B cell (primary cell): Measurements from ENCODE around the gene TMC3. TPM values are rescaled to one million over a fixed set of nuclear protein-coding genes. Genes with fewer than 3 reads are reported as not detected.

Experiments
- ATAC-seq: fragments of 200-7000 bp; cut with Tn5 transposase; one replicate; pipeline ENCODE4 v1.10.0; 2021; ENCODE audit warnings: low read depth, mild to moderate bottlenecking, moderate number of reproducible peaks, moderate library complexity
- CTCF ChIA-PET: fragments of 350-600 bp; sonication (Branson Sonifier 250); formaldehyde crosslinking; loops from one replicate; lab custom pipeline; 2021; ENCODE audit warnings: antibody characterized with exemption, inconsistent platforms; lab: Charles Lee
- POLR2A ChIA-PET: fragments of 350-600 bp; sonication (Branson Sonifier 250); formaldehyde crosslinking; loops from one replicate; lab custom pipeline; 2021; ENCODE audit warnings: antibody characterized with exemption; lab: Charles Lee
- DNase-seq: peaks from one replicate; pipeline ENCODE4 v3.0.0; 2013
- H2AFZ ChIP-seq: 2 replicates; pipeline ENCODE4 v1.6.1; 2012; ENCODE audit warnings: mild to moderate bottlenecking, low read depth, low read length; ENCODE audit not compliant: insufficient read depth, poor library complexity, severe bottlenecking
- H3K27ac ChIP-seq, 2 donors: 1 replicate in 1 of 2; 2 replicates in 1 of 2; pipeline ENCODE4 v1.5.1; 2012 to 2013; ENCODE audit warnings: low read length in 2 of 2, mild to moderate bottlenecking in 2 of 2, moderate library complexity in 1 of 2
- H3K27me3 ChIP-seq, 4 experiments: fragments of 200-600 bp in 1 of 4; sonication (generic) in 1 of 4; replicated peaks in 1 of 4; 1 replicate in 2 of 4; 2 replicates in 2 of 4; pipeline versions ENCODE4 v1.6.1 to v1.7.0; 2013 to 2016; ENCODE audit warnings: low read length in 3 of 4, mild to moderate bottlenecking in 2 of 4, mixed read lengths in 1 of 4, moderate library complexity in 1 of 4; ENCODE audit not compliant: insufficient read depth in 4 of 4, control insufficient read depth in 3 of 4; ENCODE audit errors: control extremely low read depth in 1 of 4
- H3K36me3 ChIP-seq, 2 experiments: replicated peaks in 1 of 2; 1 replicate in 1 of 2; 2 replicates in 1 of 2; pipeline versions ENCODE4 v1.6.1 to v1.7.1; 2013; ENCODE audit warnings: low read length in 1 of 2; ENCODE audit not compliant: insufficient read depth in 2 of 2, control insufficient read depth in 1 of 2; ENCODE audit errors: control extremely low read depth in 1 of 2, extremely low read depth in 1 of 2
- H3K4me1 ChIP-seq, 2 donors: fragments of 200-600 bp in 1 of 2; sonication (generic) in 1 of 2; 1 replicate in 1 of 2; 2 replicates in 1 of 2; pipeline versions ENCODE4 v1.5.1 to v1.6.1; 2013 to 2017; ENCODE audit warnings: low read length in 2 of 2; ENCODE audit not compliant: control insufficient read depth in 2 of 2, insufficient read depth in 2 of 2
- H3K4me2 ChIP-seq: replicated peaks from 2 replicates; pipeline ENCODE3; 2012; ENCODE audit warnings: mild to moderate bottlenecking, low read depth, low read length; ENCODE audit not compliant: poor library complexity, severe bottlenecking
- H3K4me3 ChIP-seq, 5 experiments: fragments of 200-600 bp in 1 of 5; sonication (generic) in 1 of 5; 1 replicate in 3 of 5; 2 replicates in 2 of 5; pipeline versions ENCODE4 v1.5.1 to v1.7.0; 2011 to 2016; ENCODE audit warnings: low read length in 4 of 5, mild to moderate bottlenecking in 4 of 5, low read depth in 2 of 5, control low read depth in 1 of 5, moderate library complexity in 1 of 5; ENCODE audit not compliant: insufficient read depth in 1 of 5; ENCODE audit errors: control extremely low read depth in 1 of 5, extremely low read depth in 1 of 5
- H3K79me2 ChIP-seq: fragments of 200-600 bp; sonication (generic); one replicate; pipeline ENCODE4 v1.6.0; 2016; ENCODE audit warnings: low read length; ENCODE audit not compliant: control insufficient read depth, insufficient read depth
- H3K9ac ChIP-seq: fragments of 200-600 bp; sonication (generic); 2 replicates; pipeline ENCODE4 v1.6.1; 2017; ENCODE audit warnings: mild to moderate bottlenecking, low read length, moderate library complexity
- H3K9me3 ChIP-seq, 3 donors: one replicate each; pipeline versions ENCODE4 v1.6.1 to v1.7.1; 2013; ENCODE audit warnings: low read length in 2 of 3; ENCODE audit not compliant: control insufficient read depth in 2 of 3, insufficient read depth in 1 of 3; ENCODE audit errors: control extremely low read depth in 1 of 3
- H4K20me1 ChIP-seq: 2 replicates; pipeline ENCODE4 v1.6.0; 2012; ENCODE audit warnings: mild to moderate bottlenecking, low read length; ENCODE audit not compliant: insufficient read depth, control insufficient read depth, poor library complexity, severe bottlenecking
- H3K27ac Mint-ChIP-seq: one replicate; pipeline ENCODE4 v1.8.0; 2021; ENCODE audit warnings: mixed read lengths
- H3K27me3 Mint-ChIP-seq: one replicate; pipeline ENCODE4 v1.8.0; 2021; ENCODE audit warnings: mixed read lengths
- H3K4me1 Mint-ChIP-seq: one replicate; pipeline ENCODE4 v1.8.0; 2021; ENCODE audit warnings: mixed read lengths
- H3K4me3 Mint-ChIP-seq: one replicate; pipeline ENCODE4 v1.8.0; 2021; ENCODE audit warnings: mixed read lengths
- H3K9me3 Mint-ChIP-seq: one replicate; pipeline ENCODE4 v1.8.0; 2022; ENCODE audit warnings: mixed read lengths; ENCODE audit not compliant: insufficient read depth
- CTCF ChIP-seq: fragments of 200-600 bp; IDR thresholded peaks from one replicate; pipeline ENCODE4 v1.8.0; 2022; ENCODE audit warnings: antibody characterized with exemption, mild to moderate bottlenecking
- EZH2 ChIP-seq: IDR thresholded peaks from 2 replicates; pipeline ENCODE4 v1.6.1; 2012; ENCODE audit warnings: borderline replicate concordance, low read depth, mild to moderate bottlenecking, moderate library complexity, low read length; ENCODE audit not compliant: insufficient read depth, poor library complexity, severe bottlenecking
- WGBS: methylation state at CpG from one replicate; pipeline ENCODE4 v1.1.5; 2013; ENCODE audit warnings: missing lambda C conversion rate; ENCODE audit not compliant: insufficient coverage; 5-methylcytosine and 5-hydroxymethylcytosine counted together
- intact Hi-C: fragments of 100-400 bp; cut with micrococcal nuclease; formaldehyde crosslinking; loops from one replicate; pipeline ENCODE4 v1.10.0; 2022
- polyA plus RNA-seq: library from polyadenylated mRNA; depleted of rRNA; stranded (reverse); fragments of >200 nt; gene quantifications from 2 replicates; pipeline ENCODE4 v1.2.3, GENCODE V29; 2012
- total RNA-seq, 2 donors: library from RNA; stranded (reverse); fragments of 120-200 nt in 1 of 2; gene quantifications; 1 replicate in 1 of 2; 2 replicates in 1 of 2; pipeline versions ENCODE4 v1.2.3 to v1.2.4, GENCODE V29; 2013 to 2022

Gene TMC3
- total and polyA plus RNA-seq, 2 donors (not counting 1 experiment from before 2014, with no cell fraction given) = not detected

- Mint-ChIP-seq H3K27ac (peak overlapping the region; percentile 98), H3K4me3 (peak overlapping the region; percentile 100), H3K9me3 (no peaks in the 10 kb centered on the region), H3K27me3 (no peaks in the 10 kb centered on the region), H3K4me1 (peaks cover 93% of the 10 kb centered on the region)
- no peaks in the 10 kb centered on the region for H3K9me3 ChIP-seq
- WGBS = 70% methylated on average over 3 of the region's 4 CpGs
- H3K36me3 ChIP-seq = peaks cover 22 to 93% of the 10 kb centered on the region in 2 experiments
- TF ChIP-seq EZH2 (no peak), CTCF (no peak)
- DNase-seq (no peak), ATAC-seq (no peak)
- ChIA-PET CTCF (interaction anchor here (0.8 to 6.2 kb wide), 13 partner anchors 9 to 35 kb away, joined by 3 to 46 read pairs (median 6); no protein-coding TSS in a partner anchor), POLR2A (interaction anchor here (0.8 to 6.5 kb wide), 6 partner anchors 8 to 26 kb away, joined by 3 to 60 read pairs (median 6); partner anchors contain the start of gene STARD5)
- H3K4me1 ChIP-seq = peaks cover 66 to 91% of the 10 kb centered on the region in 2 donors
- peak overlapping the region; percentile 93 for H3K4me2 ChIP-seq
- H3K27me3 ChIP-seq = no peaks in the 10 kb centered on the region
- H3K9ac ChIP-seq = peak overlapping the region; percentile 95
- peaks cover 72% of the 10 kb centered on the region for H4K20me1 ChIP-seq
- intact Hi-C loops = no loop called here
- peak overlapping the region; percentile 79 to 100 (median 87) for H3K4me3 ChIP-seq
- H3K79me2 ChIP-seq = peaks cover 97% of the 10 kb centered on the region
- peak overlapping the region; percentile 95 to 98 for H3K27ac ChIP-seq
- no peak overlapping the region for H2AFZ ChIP-seq
Measured at GRCh38 chr15:81301385-81301784, 72.6 kb downstream of the TMC3 start.

GRCh38 chr15:81299630-81300273, 74.3 kb downstream of the TMC3 start:
- H3K79me2 ChIP-seq = peaks cover 97% of the 10 kb centered on the region
- H3K27ac Mint-ChIP-seq = peak overlapping the region; percentile 98
- H3K27me3 ChIP-seq = no peaks in the 10 kb centered on the region
- peak overlapping the region; percentile 93 for H3K4me2 ChIP-seq
- TF ChIP-seq CTCF (no peak), EZH2 (no peak)
- WGBS = 16% methylated on average over 14 of the region's 14 CpGs
- H3K4me1 ChIP-seq = peaks cover 66 to 91% of the 10 kb centered on the region in 2 donors
- H3K27me3 Mint-ChIP-seq = no peaks in the 10 kb centered on the region
- POLR2A ChIA-PET = interaction anchor here (0.6 to 6.5 kb wide), 5 partner anchors 8 to 24 kb away, joined by 3 to 60 read pairs (median 12); partner anchors contain the start of gene STARD5
- peak overlapping the region; percentile 95 to 98 for H3K27ac ChIP-seq
- CTCF ChIA-PET = interaction anchor here (0.8 to 5.8 kb wide), 6 partner anchors 10 to 100 kb away, joined by 3 to 34 read pairs (median 5); no protein-coding TSS in a partner anchor
- no peaks in the 10 kb centered on the region for H3K9me3 Mint-ChIP-seq
- H3K4me1 Mint-ChIP-seq = peaks cover 95% of the 10 kb centered on the region
- H3K9me3 ChIP-seq = no peaks in the 10 kb centered on the region
- H3K36me3 ChIP-seq = peaks cover 22 to 85% of the 10 kb centered on the region in 2 experiments
- H4K20me1 ChIP-seq = peaks cover 56% of the 10 kb centered on the region
- no peak for ATAC-seq
- H2AFZ ChIP-seq = no peak overlapping the region
- intact Hi-C loops = no loop called here
- H3K9ac ChIP-seq = peak overlapping the region; percentile 95
- H3K4me3 ChIP-seq = peak overlapping the region; percentile 79 to 100 (median 87)
- H3K4me3 Mint-ChIP-seq = peak overlapping the region; percentile 100
- no peak for DNase-seq
